ENCODE results near the gene IFIT5.

The IFIT5 gene

DNA sequence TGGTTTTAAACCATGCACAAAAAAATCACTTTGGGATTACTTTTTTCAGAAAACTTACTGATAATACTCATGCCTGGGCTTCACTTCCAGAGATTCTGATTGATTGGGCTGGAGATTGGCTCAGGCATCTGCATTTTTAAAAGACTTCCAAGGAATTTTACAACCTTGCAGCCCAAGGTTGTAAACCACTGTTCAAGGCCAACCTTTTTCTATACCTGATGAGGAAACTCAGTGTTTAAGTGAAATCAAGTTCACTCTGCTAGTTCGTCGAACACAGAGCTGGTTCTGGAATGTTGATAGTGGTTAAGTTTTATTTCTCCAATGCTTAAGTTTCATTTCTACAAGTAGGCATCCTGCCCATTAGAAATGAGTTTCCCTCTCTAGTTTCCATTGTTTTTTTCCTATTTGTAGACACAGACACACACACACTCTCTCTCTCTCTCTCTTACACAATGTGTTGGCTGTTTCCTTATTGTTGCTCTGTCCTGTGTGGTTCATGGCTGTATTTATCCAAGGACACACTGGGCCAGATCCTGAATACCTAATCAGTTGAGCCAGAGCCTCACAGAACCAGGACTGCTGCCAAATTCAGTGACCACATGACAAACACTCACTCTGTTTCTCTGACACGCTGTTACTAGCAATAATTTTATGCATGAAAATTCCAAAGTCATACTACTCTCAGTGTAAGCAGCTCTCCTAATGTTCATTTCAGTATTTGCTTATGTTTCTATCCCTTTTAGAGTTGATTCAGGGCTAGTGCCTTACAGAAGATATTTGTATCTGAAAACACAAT is 40.3 kb upstream of the IFIT5 start:
- TF ChIP-seq, protein P1, sequence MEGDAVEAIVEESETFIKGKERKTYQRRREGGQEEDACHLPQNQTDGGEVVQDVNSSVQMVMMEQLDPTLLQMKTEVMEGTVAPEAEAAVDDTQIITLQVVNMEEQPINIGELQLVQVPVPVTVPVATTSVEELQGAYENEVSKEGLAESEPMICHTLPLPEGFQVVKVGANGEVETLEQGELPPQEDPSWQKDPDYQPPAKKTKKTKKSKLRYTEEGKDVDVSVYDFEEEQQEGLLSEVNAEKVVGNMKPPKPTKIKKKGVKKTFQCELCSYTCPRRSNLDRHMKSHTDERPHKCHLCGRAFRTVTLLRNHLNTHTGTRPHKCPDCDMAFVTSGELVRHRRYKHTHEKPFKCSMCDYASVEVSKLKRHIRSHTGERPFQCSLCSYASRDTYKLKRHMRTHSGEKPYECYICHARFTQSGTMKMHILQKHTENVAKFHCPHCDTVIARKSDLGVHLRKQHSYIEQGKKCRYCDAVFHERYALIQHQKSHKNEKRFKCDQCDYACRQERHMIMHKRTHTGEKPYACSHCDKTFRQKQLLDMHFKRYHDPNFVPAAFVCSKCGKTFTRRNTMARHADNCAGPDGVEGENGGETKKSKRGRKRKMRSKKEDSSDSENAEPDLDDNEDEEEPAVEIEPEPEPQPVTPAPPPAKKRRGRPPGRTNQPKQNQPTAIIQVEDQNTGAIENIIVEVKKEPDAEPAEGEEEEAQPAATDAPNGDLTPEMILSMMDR (conservative IDR thresholded peaks at IDR 0.05) = no peak
- TF ChIP-seq ZFX (IDR thresholded peaks at IDR 0.05) = no peak
- peak overlapping the region; percentile 77 for H3K27ac ChIP-seq

DNA sequence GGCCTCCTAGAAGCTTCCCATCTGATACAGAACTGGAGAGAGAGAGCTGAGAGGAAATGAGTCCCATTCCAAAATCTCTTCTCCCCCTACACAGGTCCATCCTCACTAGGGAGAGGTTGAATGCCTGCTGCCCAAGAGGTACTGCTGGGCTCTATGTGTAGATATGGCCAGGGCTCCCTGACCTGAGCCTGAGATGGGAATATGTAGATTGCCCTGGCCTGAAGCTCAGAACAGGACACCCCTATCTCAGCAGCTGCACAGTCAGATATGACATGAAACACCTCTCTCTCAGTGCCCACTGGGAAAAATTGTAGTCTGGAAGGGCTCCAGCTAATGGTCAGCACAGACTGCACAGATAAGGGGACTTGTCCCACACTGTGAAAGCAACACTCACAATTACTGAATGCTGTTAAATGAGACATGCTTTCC is 39.6 kb upstream of the IFIT5 start:
- peak overlapping the region; percentile 77 for H3K27ac ChIP-seq
- TF ChIP-seq, protein P1 (conservative IDR thresholded peaks at IDR 0.05) = no peak
- no peak for TF ChIP-seq ZFX (IDR thresholded peaks at IDR 0.05)

- H3K27ac ChIP-seq = no peak within 1 kb of the TSS
- no peak for TF ChIP-seq ZFX (IDR thresholded peaks at IDR 0.05)
- TF ChIP-seq, protein P1 (conservative IDR thresholded peaks at IDR 0.05) = no peak
These were observed 36.4 kb upstream of the IFIT5 start, which contains the start of gene IFIT1B for GRCh38 chr10:89377705-89378637. TSS of gene IFIT1B (plus strand) at chr10:89378056. CDS start at chr10:89378136, 80 bp downstream.

DNA sequence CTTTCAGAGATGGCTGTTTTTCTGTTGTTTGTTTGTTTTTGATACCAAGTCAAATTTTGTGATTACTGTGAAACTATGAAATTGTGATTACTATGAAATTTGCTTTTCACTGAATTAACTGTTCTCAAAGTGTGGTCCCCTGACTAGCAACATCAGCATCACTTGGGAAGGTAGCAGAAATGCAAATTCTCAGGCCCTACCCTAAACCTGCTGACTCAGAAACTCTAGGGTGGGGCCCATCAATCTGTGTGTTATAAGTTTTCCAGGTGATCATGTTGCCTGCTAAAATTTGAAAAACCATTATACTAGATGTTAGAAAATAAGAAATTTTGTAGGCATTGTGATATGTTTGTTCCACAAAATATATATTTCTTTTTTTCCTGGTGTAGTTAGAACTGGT is 35.3 kb upstream of the IFIT5 start:
- no peak for TF ChIP-seq ZFX (IDR thresholded peaks at IDR 0.05)
- TF ChIP-seq, protein P1 (conservative IDR thresholded peaks at IDR 0.05) = no peak
- no peak overlapping the region for H3K27ac ChIP-seq

DNA sequence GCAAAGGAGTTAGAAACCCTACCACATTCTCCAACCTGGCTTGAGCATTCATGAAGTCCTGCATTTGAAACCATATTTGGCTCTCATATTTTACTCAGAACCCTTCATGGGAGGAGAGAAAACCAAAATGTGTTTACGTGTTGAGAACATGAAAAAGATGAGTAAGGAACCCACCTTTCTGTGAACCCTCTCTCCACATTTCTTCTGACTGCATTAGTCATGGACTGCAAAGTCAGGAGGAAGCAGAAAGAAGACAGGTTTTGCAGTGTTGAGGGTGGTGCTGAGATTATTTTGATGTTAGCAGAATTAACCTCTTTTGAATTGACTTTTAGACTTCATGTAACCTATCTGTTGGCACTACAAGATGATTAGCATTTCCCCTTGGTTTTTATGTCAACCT is 31.6 kb upstream of the IFIT5 start:
- no peak overlapping the region for H3K27ac ChIP-seq
- no peak for TF ChIP-seq ZFX (IDR thresholded peaks at IDR 0.05)
- TF ChIP-seq, protein P1 (conservative IDR thresholded peaks at IDR 0.05) = no peak

GRCh38 chr10:89384474-89385340 is 29.7 kb upstream of the IFIT5 start:
- no peak for TF ChIP-seq ZFX (IDR thresholded peaks at IDR 0.05)
- TF ChIP-seq, protein P1 (conservative IDR thresholded peaks at IDR 0.05) = no peak
- no peak overlapping the region for H3K27ac ChIP-seq
